HG02885 (cell line): ENCODE results near the gene NCOA3.
"Not testable (repeated sequence)": the region's sequence is repeated elsewhere in the genome, so short reads cannot be mapped to it uniquely, and the experiment has no call there.

Experiments
- ATAC-seq: cut with Tn5 transposase; IDR thresholded peaks from one replicate; pipeline ENCODE4 v1.9.1; 2021; ENCODE audit warnings: mild to moderate bottlenecking; ENCODE audit not compliant: unreplicated experiment, poor library complexity

NCOA3 gene

DNA sequence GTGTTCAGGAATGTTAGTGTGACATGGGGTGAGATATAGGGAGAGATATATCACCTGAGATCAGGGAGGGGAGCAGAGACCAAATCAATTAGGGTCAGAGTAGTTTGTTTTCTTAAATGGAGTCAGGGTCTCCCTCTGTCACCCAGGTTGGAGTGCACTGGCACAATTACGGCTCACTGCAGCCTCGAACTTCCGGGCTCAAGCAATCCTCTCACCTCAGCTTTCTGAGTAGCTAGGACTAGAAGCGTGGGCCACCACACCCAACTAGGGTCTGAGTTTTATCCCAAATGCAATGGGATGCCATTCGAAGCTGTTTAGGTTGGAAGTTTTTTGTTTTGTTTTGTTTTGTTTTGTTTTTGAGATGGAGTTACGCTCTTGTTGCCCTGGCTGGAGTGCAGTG is 3.1 kb upstream of the NCOA3 start:
- no peak for ATAC-seq

DNA sequence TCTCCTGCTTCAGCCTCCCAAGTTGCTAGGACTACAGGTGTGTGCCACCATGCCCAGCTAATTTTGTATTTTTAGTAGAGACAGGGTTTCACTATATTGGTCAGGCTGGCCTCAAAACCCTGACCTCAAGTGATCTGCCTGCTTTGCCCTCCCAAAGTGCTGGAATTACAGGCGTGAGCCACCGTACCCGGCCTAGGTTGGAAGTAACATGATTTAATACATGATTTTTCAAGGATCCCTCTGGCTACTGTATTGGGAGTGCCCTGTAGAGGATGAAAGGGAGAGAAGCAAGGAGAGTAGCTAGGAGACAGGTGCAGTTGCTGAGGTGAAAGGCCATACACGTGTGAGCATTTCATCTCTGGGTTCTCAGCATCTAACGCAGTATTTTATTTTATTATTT is 2.6 kb upstream of the NCOA3 start:
- ATAC-seq: no peak

DNA sequence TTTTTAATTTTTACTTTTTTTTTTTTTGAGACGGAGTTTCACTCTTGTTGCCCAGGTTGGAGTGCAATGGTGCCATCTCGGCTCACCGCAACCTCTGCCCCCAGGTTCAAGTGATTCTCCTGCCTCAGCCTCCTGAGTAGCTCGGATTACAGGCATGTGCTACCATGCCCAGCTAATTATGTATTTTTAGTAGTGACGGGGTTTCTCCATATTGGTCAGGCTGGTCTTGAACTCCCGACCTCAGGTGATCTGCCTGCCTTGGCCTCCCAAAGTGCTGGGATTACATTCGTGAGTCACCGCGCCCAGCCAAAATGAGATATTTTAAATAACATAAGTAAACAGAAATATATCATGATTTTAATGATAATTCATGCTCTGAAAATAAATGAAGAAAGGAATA is 1.6 kb upstream of the NCOA3 start:
- ATAC-seq: not testable (repeated sequence)

DNA sequence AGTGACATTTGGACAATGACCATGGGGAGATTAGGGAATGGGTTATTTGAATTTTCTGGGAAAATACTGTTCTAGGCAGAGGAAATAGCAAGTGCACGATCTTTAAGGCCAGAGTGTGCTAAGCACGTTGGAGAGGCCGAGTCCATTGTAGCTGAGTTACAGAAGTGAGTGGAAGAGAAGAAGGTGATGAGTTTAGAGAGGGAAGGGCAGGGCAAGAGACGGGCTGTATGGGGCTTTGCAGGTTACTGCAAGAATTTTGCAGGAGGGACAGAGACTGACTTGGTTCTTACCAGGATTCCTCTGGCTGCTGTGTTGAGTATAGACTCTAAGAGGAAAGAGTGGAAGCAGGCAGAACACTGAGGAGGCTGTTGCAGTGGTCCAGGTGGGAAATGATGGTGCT is 1.1 kb upstream of the NCOA3 start:
- no peak for ATAC-seq

DNA sequence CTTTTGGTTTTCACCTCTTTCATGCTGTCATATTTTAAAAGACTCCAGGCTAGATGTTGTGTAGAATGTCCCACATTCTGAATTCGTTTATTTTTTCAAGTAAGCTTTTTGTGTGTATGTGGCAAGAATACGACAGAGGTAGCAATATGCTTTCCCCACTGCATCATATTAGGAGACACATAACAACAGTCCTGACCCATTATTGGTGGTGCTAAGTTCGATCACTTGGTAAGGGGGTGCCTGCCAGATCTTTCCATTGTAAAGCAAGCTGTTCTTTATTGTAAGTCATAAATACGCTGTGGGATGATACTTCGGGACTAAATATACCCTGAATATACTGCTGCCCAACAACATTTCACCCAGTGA is 588 bp upstream of the NCOA3 start:
- ATAC-seq: no peak

DNA sequence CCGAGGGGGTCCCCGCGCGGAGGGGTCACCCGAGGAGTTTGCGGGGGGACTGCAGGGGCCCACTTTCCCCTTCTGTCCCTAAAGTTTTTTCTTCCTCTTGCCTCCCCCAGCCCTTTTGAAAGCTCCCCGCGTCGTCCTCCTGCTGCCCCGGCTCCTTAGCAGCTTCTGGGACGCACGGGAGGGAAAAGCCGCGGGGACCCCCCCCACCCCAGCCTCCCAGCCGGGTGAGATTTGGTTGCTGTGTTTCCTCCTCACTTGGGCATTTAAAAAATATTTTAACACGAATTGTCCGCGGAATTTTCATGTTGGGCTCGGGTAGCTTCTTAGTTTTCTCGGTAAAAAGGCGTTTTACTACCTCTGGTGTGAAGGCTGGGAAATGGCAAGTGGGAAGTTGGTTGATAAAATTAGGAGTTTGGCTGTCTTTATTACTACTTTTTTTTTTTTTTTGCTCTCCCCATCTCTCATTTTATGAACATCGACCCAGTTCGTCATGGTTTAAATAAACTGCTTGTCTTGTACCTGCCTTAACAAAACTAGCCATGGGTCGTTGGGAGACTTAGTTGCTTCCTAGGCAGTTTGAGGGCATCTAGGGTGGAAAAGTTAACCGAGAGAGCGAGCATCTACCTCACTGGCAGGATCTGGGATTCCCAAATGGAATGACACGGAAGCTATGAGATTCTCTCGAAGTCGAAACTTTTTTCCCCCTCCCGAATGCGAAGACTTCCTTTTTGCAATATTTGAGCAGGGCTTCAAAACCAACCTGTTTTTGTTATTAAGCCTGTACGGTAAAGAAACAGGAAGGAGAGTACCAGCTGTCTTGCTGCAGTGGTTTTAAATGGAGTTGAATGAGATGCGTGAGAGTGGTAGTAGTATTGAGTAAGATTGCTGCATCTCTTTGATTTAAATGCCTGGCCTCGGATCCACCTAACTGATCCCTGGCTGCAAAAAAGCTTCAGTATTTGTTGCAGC is 868 bp downstream of the NCOA3 start:
- no peak for ATAC-seq

DNA sequence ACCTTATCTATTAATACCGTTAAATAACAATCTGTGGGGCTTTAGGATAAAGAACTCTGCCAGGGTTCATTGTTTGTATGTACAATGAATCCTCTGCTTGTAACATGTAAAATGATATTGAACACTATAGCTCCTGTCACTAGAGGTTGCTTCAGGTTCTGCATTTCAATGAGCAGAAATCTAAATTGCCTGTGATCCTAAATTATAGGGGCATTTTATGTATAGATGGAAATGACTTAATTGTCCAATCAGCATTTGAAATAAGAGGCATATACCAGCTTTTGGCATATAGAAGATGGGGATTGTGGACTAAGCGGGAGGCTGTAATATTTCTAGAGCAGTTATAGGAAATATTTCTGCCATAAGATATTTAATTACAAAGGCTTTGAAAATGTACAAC is 2.0 kb downstream of the NCOA3 start:
- ATAC-seq: no peak

DNA sequence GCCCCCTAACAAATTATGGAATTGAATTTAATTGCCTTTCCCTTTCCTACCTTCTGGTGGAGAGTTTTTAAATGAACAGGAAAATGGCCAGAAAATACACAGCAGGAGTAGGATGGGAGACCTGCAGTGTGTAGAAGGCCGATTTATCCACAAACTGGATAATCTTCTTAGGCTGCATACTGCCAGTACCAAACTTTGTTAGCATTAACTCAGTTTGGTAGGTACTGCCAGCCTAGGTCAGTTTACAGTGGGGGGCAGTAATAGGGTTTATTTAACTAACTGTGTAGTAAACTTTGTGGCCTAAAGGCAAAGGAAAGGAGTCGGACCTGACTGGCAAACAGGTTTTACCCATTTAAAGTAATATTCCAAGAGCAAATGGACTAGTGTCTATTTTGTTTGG is 4.6 kb downstream of the NCOA3 start:
- ATAC-seq: no peak

DNA sequence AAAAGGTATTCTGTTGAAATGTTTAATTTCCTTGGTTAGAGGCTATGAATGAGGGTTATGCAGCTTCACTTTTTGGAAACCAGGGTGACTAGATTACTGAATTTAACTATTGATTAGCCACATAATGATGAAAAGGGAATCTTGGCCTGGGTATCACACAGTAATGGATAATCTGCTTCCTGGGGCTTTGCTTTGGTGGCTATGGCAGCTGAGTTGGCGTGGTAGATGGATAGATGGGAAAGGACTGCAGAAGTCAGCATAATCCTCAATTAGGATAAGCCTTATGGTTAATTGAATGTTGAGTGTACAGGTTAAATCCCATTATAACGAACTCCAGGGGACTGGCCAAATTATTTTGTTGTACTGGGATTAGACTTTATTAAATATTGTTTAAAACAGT is 5.2 kb downstream of the NCOA3 start:
- no peak for ATAC-seq

DNA sequence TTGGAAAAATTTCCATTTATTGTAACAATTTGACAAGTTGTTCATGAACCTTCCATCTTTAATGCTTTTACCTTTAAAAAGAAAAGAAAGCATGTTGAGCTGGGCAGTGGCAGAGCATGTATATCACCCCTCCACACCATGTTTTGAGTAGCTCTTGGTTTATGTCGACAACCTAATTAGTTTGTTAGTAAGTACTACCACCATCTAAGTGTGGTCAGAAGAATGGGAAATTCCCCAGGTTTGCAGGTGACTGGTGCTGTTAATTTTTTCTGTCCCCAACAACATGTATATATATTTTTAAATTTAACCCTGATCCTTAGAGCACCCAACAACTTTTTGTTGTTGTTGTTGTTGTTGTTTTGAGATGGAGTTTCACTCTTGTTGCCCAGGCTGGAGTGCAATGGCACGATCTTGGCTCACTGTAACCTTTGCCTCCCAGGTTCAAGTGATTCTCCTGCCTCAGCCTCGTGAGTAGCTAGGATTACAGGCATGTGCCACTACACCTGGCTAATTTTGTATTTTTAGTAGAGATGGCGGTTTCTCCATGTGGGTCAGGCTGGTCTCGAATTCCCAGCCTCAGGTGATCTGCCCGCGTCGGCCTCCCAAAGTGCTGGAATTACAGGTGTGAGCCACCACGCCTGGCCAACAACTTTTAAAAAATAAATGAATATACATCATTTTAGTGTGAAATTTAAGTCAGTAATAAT is 5.7 kb downstream of the NCOA3 start:
- not testable (repeated sequence) for ATAC-seq

DNA sequence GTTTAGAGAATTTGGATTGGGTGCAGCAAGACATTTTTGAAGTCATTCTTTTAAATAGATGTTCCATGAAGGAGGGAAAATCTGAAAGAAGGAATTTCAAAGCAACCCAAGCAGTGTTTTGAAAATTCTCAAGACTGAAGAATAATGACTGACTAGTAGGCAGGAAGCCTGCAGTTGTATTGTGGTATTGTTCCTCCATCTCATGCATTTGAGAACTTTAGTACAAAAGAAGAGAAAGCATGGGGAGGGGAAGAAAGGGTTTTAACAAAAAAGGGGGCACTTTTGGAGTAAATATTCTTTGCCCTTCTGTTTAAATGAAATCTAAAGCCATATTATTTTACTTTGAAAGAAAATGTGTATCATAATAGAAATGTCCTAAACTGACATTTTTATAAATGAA is 6.6 kb downstream of the NCOA3 start:
- no peak for ATAC-seq

DNA sequence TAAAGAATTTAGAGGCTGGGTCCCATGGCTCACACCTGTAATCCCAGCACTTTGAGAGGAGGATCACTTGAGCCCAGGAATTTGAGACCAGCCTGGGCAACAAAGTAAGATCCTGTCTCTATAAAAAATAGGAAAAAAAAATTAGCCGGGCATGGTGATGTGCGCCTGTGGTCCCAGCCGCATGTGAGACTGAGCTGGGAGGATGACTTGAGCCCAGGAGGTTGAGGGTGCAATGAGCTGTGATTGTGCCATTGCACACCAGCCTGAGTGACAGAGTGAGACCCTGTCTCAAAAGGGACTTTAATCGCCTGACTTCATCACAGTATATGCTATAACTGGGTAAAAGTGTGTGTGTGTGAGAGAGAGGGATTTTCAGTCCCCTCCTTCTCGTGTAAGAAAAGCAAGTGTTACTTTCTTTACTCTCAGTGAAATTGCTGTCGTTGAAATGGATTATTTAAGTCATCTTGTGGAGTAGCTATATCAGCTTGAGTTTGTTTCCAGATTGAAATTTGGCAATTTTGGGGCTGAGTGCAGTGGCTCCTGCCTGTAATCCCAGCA is 7.5 kb downstream of the NCOA3 start:
- no peak for ATAC-seq

DNA sequence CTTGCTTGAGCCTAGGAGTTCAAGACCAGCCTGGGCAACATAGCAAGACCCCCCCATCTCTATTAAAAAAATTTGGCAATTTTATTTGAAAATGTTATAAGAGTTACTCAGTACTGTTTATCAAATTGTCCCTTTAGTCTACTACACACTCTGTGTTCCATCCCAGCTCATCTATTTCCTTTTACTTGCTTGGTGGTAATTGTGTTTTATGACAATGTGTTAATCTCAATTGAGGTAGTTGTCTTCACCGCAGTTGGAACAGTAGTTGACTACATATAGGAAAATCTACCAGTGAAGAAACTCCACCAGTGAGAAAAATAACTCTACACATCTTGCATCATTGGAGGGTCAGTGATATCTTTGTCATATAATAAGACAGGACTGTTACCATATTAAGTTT is 8.0 kb downstream of the NCOA3 start:
- ATAC-seq: no peak

DNA sequence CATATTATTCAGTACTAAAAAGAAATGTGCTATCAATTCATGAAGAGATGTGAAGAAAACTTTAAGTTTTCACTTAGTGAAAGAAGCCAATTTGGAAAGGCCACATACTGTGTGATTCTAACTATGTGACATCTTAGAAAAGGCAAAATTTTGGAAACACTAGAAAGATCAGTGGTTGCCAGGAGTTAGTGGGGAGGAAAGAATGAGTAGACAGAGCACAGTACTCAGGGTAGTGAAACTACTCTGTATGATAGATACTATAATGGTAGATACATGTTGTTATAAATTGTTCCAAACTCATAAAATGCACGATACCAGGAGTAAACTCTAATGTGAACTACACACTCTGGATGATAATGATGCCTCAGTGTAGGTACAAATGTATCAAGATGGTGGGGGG is 14.2 kb downstream of the NCOA3 start:
- no peak for ATAC-seq

DNA sequence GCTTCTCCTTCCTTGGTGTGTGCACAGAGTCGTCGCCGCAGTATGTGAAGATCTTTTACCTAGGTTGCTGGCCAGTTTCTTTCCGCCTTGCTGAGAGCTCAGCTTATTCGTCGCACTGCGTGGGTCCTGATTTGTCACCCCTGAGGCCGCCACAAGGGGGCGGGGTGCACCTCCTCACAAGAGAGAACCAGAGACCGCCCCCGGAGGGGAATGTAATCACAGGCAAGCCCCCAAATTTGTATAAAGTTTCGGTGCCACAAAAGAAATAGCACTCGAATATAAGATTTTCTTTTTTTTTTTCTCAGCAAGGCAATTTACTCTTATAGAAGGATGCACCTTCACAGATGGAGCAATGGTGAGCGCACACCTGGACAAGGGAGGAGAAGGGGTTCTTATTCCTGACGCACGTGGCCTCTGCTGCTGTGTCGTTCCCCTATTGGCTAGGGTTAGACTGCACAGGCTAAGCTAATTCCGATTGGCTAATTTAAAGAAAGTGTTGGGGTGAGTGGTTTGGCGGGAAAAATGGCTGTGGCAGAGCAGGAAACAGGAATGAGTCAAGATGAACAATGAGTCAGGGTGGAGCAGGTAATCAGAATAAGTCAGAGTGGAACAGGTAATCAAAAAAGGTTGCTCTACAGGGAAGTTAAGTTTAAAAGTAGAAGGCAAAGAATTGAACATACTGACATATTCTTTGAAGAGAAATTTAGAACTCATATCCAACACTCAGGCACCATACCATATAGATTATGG is 19.5 kb downstream of the NCOA3 start:
- ATAC-seq: no peak

DNA sequence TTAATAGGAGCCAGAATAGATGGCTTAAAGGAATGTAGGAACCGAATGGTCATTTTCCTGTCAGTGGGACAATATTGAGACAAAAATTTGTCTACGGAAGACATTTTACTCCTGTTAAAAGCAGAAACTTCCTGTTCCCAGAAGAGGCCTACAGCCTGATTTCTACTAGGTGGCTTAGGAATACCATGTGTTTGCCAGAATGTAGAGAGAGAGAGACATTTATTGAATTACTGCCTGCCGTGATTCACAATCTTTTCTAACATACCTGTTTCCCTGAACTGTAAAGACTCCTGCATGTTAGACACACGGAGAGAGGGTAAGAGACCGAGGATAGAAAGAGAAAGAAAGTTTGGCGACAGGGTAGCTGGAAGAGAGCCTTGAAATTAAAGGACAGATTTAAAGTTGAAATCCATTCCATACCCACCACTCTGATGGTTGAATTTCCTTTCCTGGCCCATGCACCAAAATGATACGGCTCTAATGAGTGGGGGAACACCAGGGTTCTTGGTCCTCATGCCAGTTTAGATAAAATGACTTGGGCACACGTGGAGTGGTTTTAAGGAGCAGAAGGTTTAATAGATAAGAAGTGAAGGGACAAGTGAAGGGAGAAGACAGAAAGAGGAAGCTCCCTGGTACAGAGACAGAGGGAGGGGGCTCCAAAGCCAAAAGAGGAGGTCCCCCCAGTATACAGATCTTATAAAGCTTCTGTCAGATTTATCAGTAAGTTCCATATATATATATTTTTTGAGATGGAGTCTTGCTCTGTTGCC is 22.5 kb downstream of the NCOA3 start:
- ATAC-seq: no peak

DNA sequence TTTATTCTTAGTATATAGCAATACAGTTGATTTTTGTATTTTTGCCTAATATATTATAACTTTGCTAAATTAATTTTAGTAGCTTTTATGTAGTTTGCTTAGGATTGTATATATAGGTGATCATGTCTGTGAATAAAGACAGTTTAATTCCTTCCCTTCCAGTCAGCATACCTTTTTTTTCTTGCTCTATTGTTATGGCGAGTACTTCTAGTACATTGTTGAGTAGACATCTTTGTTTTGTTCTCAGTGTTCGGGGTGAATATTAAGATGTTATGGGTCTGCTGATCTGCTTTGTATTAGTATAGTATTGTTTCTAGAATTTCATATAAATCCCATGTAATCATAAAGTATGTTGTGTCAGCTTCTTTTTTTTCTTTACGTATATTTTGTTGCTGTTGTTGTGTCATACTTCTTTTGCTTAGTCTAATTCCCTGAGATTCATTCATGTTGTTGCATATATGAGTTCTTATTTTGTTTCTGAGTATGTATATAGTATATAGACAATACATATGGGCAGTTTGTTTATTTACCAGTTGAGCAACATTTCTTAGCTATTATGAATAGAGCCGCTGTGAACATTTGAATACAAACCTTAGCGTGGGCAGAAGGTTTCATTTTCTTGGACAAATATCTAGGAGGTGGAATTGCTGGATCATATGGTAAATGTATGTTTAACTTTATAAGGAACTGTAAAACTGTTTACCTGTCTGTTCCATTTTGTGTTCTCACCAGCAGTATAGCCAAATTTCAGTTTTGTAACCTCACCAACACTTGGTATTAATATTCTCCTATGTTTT is 25.5 kb downstream of the NCOA3 start:
- ATAC-seq: no peak

DNA sequence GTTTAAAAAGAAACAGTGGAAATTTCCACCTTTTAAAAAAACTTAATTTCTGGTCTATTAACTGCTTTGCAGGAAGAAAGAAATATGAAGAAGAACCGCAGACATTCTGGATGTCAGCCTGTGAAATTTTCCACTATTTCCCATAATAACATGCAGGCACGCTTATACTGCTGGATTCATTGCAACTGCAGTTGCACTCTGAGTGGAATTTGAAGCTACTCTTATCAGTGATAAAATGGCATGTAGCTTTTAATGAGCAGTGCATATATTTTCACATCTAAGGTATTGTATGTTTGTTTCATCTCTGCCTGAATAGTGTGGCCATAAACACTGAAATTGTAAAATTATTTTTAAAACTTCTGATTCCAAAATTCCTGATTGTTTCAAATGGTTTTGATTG is 28.2 kb downstream of the NCOA3 start:
- ATAC-seq: no peak

DNA sequence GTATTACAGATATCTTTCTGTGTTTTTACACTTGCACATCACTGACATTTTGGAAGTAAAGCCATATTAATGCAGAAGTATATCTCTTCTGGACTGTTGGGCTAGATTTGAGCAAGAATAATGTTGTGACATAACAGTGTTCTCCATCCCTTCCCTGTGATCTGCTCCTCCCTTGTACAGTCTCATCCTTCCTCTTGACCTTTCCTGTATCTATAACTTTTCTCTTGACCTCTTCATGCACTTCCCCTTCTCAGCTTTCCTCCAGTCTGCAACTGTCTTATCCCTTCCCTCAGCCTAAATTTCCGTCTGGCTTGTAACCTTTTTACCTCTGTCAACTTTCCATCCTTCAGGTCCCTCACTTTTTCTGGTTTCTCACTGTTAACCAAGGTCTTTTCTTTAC is 29.8 kb downstream of the NCOA3 start:
- ATAC-seq: no peak
